Measurements from ENCODE around the gene PRSS23. TPM values are rescaled to one million over a fixed set of nuclear protein-coding genes. Genes with fewer than 3 reads are reported as not detected.

The PRSS23 gene
- total and polyA plus RNA-seq, 12 donors: 3.3 to 32.9 (median 7.4) TPM

- no peak for DNase-seq
- 97 to 98% methylated on average over 2 of the region's 2 CpGs for WGBS, 2 donors
- TF ChIP-seq, protein P1, sequence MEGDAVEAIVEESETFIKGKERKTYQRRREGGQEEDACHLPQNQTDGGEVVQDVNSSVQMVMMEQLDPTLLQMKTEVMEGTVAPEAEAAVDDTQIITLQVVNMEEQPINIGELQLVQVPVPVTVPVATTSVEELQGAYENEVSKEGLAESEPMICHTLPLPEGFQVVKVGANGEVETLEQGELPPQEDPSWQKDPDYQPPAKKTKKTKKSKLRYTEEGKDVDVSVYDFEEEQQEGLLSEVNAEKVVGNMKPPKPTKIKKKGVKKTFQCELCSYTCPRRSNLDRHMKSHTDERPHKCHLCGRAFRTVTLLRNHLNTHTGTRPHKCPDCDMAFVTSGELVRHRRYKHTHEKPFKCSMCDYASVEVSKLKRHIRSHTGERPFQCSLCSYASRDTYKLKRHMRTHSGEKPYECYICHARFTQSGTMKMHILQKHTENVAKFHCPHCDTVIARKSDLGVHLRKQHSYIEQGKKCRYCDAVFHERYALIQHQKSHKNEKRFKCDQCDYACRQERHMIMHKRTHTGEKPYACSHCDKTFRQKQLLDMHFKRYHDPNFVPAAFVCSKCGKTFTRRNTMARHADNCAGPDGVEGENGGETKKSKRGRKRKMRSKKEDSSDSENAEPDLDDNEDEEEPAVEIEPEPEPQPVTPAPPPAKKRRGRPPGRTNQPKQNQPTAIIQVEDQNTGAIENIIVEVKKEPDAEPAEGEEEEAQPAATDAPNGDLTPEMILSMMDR (IDR thresholded peaks at IDR 0.05): no peak
- ATAC-seq: no peak
- no peak overlapping the region for H3K4me3 ChIP-seq
- intact Hi-C loops (cut with DNase I): no loop called here
- peaks cover 0 to 5% (median 0%) of the 10 kb centered on the region in 9 donors for H3K4me1 ChIP-seq
- H3K27me3 ChIP-seq: peaks cover 0 to 6% (median 0%) of the 10 kb centered on the region in 7 donors
- H3K36me3 ChIP-seq: no peaks in the 10 kb centered on the region
- H3K27ac ChIP-seq: no peak overlapping the region
- H3K9me3 ChIP-seq: no peaks in the 10 kb centered on the region
Measured at GRCh38 chr11:86775361-86775760, 25.0 kb upstream of the PRSS23 start.

DNA sequence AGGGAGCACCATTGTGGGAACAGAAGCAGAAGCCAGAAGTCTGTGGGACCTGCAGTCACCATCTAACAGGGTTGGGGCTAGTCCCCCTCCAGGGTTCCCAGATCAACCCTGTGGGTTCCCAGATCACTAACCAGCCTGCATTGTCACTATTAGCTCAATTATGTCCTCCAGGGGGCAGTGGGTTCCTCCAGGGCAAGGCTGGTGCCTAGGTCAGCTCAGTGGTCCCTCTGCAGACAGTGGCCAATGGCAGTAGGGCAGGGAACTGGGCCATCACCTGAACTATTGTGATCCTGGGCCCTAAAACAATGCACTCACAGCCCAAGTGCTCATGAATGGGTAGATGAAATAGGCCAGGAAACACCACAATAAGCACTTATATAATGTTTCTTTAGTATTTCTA is 18.8 kb upstream of the PRSS23 start:
- no peak for DNase-seq
- Histone ChIP-seq H3K36me3 (no peaks in the 10 kb centered on the region), H3K4me1 (no peaks in the 10 kb centered on the region), H3K27me3 (peaks cover 0 to 6% (median 0%) of the 10 kb centered on the region in 7 donors), H3K9me3 (no peaks in the 10 kb centered on the region), H3K4me3 (no peak overlapping the region), H3K27ac (no peak overlapping the region)
- intact Hi-C loops (cut with DNase I): loop anchor here in 1 of 10 donors (5.0 kb wide), 1 partner anchor 34 kb away; no protein-coding TSS in a partner anchor
- ATAC-seq: no peak
- TF ChIP-seq, protein P1 (IDR thresholded peaks at IDR 0.05): no peak

DNA sequence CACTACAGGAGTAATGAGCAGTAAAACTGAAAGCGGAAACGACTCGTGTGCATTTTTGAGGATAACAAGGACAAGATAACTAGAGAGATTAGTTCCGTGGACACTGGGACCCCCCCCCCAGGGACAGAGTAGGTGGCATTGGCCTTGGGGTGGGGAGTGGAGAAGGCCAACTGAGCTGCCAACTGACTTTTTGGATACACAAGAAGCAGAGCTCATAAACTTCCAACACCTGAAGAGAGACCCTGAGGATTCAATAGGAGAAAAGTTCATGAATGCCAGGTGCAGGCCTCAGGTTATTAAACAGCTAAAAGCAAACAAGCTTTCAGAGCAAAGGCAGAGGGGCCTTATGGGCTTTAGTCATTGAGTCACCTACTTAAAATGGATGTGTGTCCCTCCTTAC is 17.6 kb upstream of the PRSS23 start:
- Histone ChIP-seq H3K4me1 (no peaks in the 10 kb centered on the region), H3K36me3 (no peaks in the 10 kb centered on the region), H3K27ac (no peak overlapping the region), H3K27me3 (peaks cover 0 to 6% (median 0%) of the 10 kb centered on the region in 7 donors), H3K4me3 (no peak overlapping the region), H3K9me3 (no peaks in the 10 kb centered on the region)
- ATAC-seq (no peak), DNase-seq (no peak)
- WGBS, 2 donors: 83 to 88% methylated on average over 4 of the region's 4 CpGs
- intact Hi-C loops (cut with DNase I): loop anchor here in 1 of 10 donors (5.0 kb wide), 1 partner anchor 35 kb away; no protein-coding TSS in a partner anchor
- TF ChIP-seq, protein P1 (IDR thresholded peaks at IDR 0.05): no peak

DNA sequence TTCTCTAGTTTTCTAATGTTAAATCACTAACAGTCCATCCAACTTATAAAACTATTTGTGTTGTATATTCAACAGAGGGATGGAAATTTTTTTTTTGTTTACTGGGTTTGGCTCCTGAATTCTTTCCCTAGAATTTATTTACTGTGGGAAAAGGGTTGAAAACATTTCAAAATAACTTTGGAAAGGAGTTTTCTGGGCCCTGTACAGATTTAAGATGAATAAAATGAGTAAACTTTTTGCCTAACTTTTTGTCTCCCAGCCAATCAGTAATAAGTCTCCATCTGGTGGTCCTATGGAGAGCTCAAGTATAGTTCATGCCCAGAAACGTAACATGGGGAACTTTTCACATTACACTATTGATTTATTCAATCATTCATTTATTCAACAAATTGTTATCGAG is 16.7 kb upstream of the PRSS23 start:
- H3K4me1 ChIP-seq: no peaks in the 10 kb centered on the region
- 67 to 84% methylated on average over 2 of the region's 2 CpGs for WGBS, 2 donors
- H3K4me3 ChIP-seq: no peak overlapping the region
- no peak overlapping the region for H3K27ac ChIP-seq
- DNase-seq (no peak), ATAC-seq (no peak)
- no peaks in the 10 kb centered on the region for H3K36me3 ChIP-seq
- H3K27me3 ChIP-seq: peaks cover 0 to 6% (median 0%) of the 10 kb centered on the region in 7 donors
- H3K9me3 ChIP-seq: no peaks in the 10 kb centered on the region
- TF ChIP-seq, protein P1 (IDR thresholded peaks at IDR 0.05): no peak
- intact Hi-C loops (cut with DNase I): loop anchor here in 1 of 10 donors (5.0 kb wide), 1 partner anchor 36 kb away; no protein-coding TSS in a partner anchor
